ENCODE data around the gene CYB561D2. TPM values are rescaled to one million over a fixed set of nuclear protein-coding genes. Genes with fewer than 3 reads are reported as not detected.

Gene CYB561D2
- total and polyA plus RNA-seq, 10 of the 15 experiments (the other 5 are each of a cell fraction or from before 2014, with no cell fraction given) = 7.6 to 39.2 (median 18.8) TPM

DNA sequence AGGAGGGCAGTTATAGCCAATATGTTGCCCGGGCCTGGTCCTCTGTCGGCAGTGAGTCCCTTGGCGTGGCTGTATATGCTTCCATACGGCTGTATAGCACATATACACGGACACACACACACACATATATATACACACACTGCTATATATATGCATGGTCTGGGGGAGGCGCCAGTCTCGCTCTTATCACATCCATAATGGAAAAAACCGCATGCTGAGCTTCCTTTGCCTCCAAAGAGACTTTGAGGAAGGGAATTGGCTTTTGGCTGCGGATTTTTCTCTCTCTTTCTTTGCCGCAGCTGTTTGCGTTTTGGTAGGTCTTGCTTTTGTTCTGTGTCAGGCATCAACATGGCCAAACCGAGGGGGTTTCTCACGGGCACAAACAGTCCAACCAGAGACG is 19.9 kb downstream of the CYB561D2 start:
- WGBS (ENCODE audit: insufficient coverage, insufficient replicate concordance, low lambda C conversion rate, missing lambda C conversion rate) = 20% methylated on average over 14 of the region's 14 CpGs
- no TSS peak for BruUV-seq (replicated peaks)
- POLR2A ChIA-PET = no interaction called here
- Histone ChIP-seq H3K9ac (ENCODE audit: control insufficient read depth, insufficient read depth, low read length) (no peak overlapping the region), H4K20me1 (ENCODE audit: control insufficient read depth, insufficient read depth) (no peaks in the 10 kb centered on the region), H3K4me1 (ENCODE audit: control insufficient read depth, insufficient read depth, low read length) (peaks cover 1% of the 10 kb centered on the region; the same call in 1 of the 2 replicates), H3K9me3 (replicated peaks; ENCODE audit: control insufficient read depth, insufficient read depth, low read length) (no peaks in the 10 kb centered on the region), H3K27me3 (replicated peaks in 1 of 2; ENCODE audit: control insufficient read depth in 2 of 2, insufficient read depth in 2 of 2, low read length in 1 of 2) (no peaks in the 10 kb centered on the region; a peak in 3 of 4 replicates), H3K4me2 (ENCODE audit: control insufficient read depth, insufficient read depth) (no peak overlapping the region), H2AFZ (ENCODE audit: control insufficient read depth, low read depth, low read length) (no peak overlapping the region), H3K36me3 (ENCODE audit: control insufficient read depth in 2 of 2, insufficient read depth in 2 of 2, low read length in 1 of 2) (no peaks in the 10 kb centered on the region), H3K4me3 (no peak overlapping the region), H3K79me2 (ENCODE audit: control insufficient read depth, insufficient read depth, low read length) (no peaks in the 10 kb centered on the region), H3K27ac (ENCODE audit: control insufficient read depth, insufficient read depth) (no peak overlapping the region)
- no peak for TF ChIP-seq FOXK2 (IDR thresholded peaks at IDR 0.05)
- TF ChIP-seq, protein P1, sequence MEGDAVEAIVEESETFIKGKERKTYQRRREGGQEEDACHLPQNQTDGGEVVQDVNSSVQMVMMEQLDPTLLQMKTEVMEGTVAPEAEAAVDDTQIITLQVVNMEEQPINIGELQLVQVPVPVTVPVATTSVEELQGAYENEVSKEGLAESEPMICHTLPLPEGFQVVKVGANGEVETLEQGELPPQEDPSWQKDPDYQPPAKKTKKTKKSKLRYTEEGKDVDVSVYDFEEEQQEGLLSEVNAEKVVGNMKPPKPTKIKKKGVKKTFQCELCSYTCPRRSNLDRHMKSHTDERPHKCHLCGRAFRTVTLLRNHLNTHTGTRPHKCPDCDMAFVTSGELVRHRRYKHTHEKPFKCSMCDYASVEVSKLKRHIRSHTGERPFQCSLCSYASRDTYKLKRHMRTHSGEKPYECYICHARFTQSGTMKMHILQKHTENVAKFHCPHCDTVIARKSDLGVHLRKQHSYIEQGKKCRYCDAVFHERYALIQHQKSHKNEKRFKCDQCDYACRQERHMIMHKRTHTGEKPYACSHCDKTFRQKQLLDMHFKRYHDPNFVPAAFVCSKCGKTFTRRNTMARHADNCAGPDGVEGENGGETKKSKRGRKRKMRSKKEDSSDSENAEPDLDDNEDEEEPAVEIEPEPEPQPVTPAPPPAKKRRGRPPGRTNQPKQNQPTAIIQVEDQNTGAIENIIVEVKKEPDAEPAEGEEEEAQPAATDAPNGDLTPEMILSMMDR (IDR thresholded peaks at IDR 0.05 in 2 of 3, conservative IDR thresholded peaks at IDR 0.05 in 1 of 3; ENCODE audit: control insufficient read depth in 2 of 3, extremely low read depth in 1 of 3, insufficient read depth in 1 of 3, low read depth in 3 of 3, low read length in 3 of 3) = 0 out of 6 replicates have a peak, but pooled peaks of 1 of the 3 experiments have one; percentile 7
- TF ChIP-seq RAD21 (IDR thresholded peaks at IDR 0.05; ENCODE audit: insufficient read depth, low read depth, low read length) = 0 out of 2 replicates have a peak, but pooled peaks have one; percentile 8
- SMC1A ChIA-PET (ENCODE audit: uncharacterized antibody, unreplicated experiment) = no interaction called here
- RAD21 ChIA-PET (ENCODE audit: unreplicated experiment) = interaction anchor here (1.3 kb wide), 1 partner anchor 172 kb away, joined by 6 read pairs; no protein-coding TSS in a partner anchor
- no peak for DNase-seq (ENCODE audit: low read depth, low spot score)
- in situ Hi-C loops (cut with MboI) (no loop called here), intact Hi-C loops (cut with micrococcal nuclease; ENCODE audit: unreplicated experiment) (no loop called here)
- CTCF ChIA-PET = interaction anchor here (0.7 kb wide), 1 partner anchor 172 kb away, joined by 3 read pairs; no protein-coding TSS in a partner anchor
- FAIRE-seq = no peak
- 0 out of 3 replicates have a peak, but pooled peaks have one; percentile 13 for ATAC-seq

DNA sequence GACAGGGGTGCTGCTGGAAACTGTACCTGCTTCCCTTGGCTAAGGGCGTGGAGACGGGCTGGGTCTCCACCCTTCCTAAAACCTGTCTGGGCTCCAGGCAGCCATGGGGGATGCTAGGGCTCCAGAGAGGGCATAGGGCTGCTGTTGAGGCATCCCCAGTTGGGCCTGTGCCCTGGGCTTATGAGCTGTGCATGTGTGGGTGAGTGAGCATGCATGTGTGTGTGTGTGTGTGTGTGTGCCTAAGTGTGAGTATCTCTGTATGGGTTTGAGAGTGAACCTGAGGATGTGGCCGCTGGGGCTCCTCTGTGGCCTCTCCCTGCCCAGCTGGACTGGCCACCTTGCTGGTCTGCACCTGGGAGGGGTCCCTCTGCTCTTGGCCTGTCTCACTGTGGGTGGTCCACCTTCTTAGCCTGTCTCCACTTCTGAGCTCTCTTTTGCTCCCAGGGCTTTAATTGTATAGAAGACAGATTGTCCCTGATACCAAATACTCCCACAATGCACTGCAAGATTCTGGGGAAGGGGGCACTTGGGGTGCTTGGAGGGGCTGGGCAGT is 20.5 kb downstream of the CYB561D2 start:
- H3K27me3 ChIP-seq (replicated peaks in 1 of 2; ENCODE audit: control insufficient read depth in 2 of 2, insufficient read depth in 2 of 2, low read length in 1 of 2) = no peaks in the 10 kb centered on the region; a peak in 3 of 4 replicates
- H3K4me3 ChIP-seq = no peak overlapping the region
- ChIA-PET RAD21 (ENCODE audit: unreplicated experiment) (interaction anchor here (1.3 kb wide), 1 partner anchor 171 kb away, joined by 6 read pairs; no protein-coding TSS in a partner anchor), SMC1A (ENCODE audit: uncharacterized antibody, unreplicated experiment) (no interaction called here), CTCF (interaction anchor here (0.5 kb wide), 1 partner anchor 1151 kb away, joined by 3 read pairs; no protein-coding TSS in a partner anchor), POLR2A (no interaction called here)
- H3K9ac ChIP-seq (ENCODE audit: control insufficient read depth, insufficient read depth, low read length) = no peak overlapping the region
- H3K79me2 ChIP-seq (ENCODE audit: control insufficient read depth, insufficient read depth, low read length) = no peaks in the 10 kb centered on the region
- no peak for DNase-seq (ENCODE audit: low read depth, low spot score)
- TF ChIP-seq NFXL1 (IDR thresholded peaks at IDR 0.05; ENCODE audit: borderline replicate concordance) (no peak), ZNF384 (IDR thresholded peaks at IDR 0.05; ENCODE audit: borderline replicate concordance, low read depth, low read length) (no peak), CHD1 (IDR thresholded peaks at IDR 0.05; ENCODE audit: low read depth, low read length) (no peak), MTA2 (IDR thresholded peaks at IDR 0.05; ENCODE audit: low read depth) (no peak)
- TF ChIP-seq, protein P2, sequence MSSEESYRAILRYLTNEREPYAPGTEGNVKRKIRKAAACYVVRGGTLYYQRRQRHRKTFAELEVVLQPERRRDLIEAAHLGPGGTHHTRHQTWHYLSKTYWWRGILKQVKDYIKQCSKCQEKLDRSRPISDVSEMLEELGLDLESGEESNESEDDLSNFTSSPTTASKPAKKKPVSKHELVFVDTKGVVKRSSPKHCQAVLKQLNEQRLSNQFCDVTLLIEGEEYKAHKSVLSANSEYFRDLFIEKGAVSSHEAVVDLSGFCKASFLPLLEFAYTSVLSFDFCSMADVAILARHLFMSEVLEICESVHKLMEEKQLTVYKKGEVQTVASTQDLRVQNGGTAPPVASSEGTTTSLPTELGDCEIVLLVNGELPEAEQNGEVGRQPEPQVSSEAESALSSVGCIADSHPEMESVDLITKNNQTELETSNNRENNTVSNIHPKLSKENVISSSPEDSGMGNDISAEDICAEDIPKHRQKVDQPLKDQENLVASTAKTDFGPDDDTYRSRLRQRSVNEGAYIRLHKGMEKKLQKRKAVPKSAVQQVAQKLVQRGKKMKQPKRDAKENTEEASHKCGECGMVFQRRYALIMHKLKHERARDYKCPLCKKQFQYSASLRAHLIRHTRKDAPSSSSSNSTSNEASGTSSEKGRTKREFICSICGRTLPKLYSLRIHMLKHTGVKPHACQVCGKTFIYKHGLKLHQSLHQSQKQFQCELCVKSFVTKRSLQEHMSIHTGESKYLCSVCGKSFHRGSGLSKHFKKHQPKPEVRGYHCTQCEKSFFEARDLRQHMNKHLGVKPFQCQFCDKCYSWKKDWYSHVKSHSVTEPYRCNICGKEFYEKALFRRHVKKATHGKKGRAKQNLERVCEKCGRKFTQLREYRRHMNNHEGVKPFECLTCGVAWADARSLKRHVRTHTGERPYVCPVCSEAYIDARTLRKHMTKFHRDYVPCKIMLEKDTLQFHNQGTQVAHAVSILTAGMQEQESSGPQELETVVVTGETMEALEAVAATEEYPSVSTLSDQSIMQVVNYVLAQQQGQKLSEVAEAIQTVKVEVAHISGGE (CRISPR knock-in tag; IDR thresholded peaks at IDR 0.05) = no peak
- BruUV-seq (replicated peaks) = no TSS peak
- 27% methylated on average over 3 of the region's 3 CpGs for WGBS (ENCODE audit: insufficient coverage, insufficient replicate concordance, low lambda C conversion rate, missing lambda C conversion rate)
- in situ Hi-C loops (cut with MboI) = no loop called here
- no peaks in the 10 kb centered on the region for H3K9me3 ChIP-seq (replicated peaks; ENCODE audit: control insufficient read depth, insufficient read depth, low read length)
- no peak overlapping the region for H3K4me2 ChIP-seq (ENCODE audit: control insufficient read depth, insufficient read depth)
- no peaks in the 10 kb centered on the region for H4K20me1 ChIP-seq (ENCODE audit: control insufficient read depth, insufficient read depth)
- intact Hi-C loops (cut with micrococcal nuclease; ENCODE audit: unreplicated experiment) = no loop called here
- FAIRE-seq = no peak
- no peaks in the 10 kb centered on the region for H3K36me3 ChIP-seq (ENCODE audit: control insufficient read depth in 2 of 2, insufficient read depth in 2 of 2, low read length in 1 of 2)
- H3K4me1 ChIP-seq (ENCODE audit: control insufficient read depth, insufficient read depth, low read length) = no peaks in the 10 kb centered on the region
- no peak overlapping the region for H3K27ac ChIP-seq (ENCODE audit: control insufficient read depth, insufficient read depth)
- H2AFZ ChIP-seq (ENCODE audit: control insufficient read depth, low read depth, low read length) = no peak overlapping the region
- ATAC-seq = peak; percentile 33; the same call in 1 of the 3 replicates

Measured in GM12878 (cell line).